B cell (primary cell): ENCODE measurements around the gene WDR90. TPM values are rescaled to one million over a fixed set of nuclear protein-coding genes. Genes with fewer than 3 reads are reported as not detected.

Experiments
- ATAC-seq: fragments of 200-7000 bp; cut with Tn5 transposase; one replicate; pipeline ENCODE4 v1.10.0; 2021; ENCODE audit warnings: low read depth, mild to moderate bottlenecking, moderate number of reproducible peaks, moderate library complexity
- CTCF ChIA-PET: fragments of 350-600 bp; sonication (Branson Sonifier 250); formaldehyde crosslinking; loops from one replicate; lab custom pipeline; 2021; ENCODE audit warnings: antibody characterized with exemption, inconsistent platforms; lab: Charles Lee
- POLR2A ChIA-PET: fragments of 350-600 bp; sonication (Branson Sonifier 250); formaldehyde crosslinking; loops from one replicate; lab custom pipeline; 2021; ENCODE audit warnings: antibody characterized with exemption; lab: Charles Lee
- DNase-seq: peaks from one replicate; pipeline ENCODE4 v3.0.0; 2013
- H2AFZ ChIP-seq: 2 replicates; pipeline ENCODE4 v1.6.1; 2012; ENCODE audit warnings: mild to moderate bottlenecking, low read depth, low read length; ENCODE audit not compliant: insufficient read depth, poor library complexity, severe bottlenecking
- H3K27ac ChIP-seq, 2 donors: 1 replicate in 1 of 2; 2 replicates in 1 of 2; pipeline ENCODE4 v1.5.1; 2012 to 2013; ENCODE audit warnings: low read length in 2 of 2, mild to moderate bottlenecking in 2 of 2, moderate library complexity in 1 of 2
- H3K27me3 ChIP-seq, 4 experiments: fragments of 200-600 bp in 1 of 4; sonication (generic) in 1 of 4; replicated peaks in 1 of 4; 1 replicate in 2 of 4; 2 replicates in 2 of 4; pipeline versions ENCODE4 v1.6.1 to v1.7.0; 2013 to 2016; ENCODE audit warnings: low read length in 3 of 4, mild to moderate bottlenecking in 2 of 4, mixed read lengths in 1 of 4, moderate library complexity in 1 of 4; ENCODE audit not compliant: insufficient read depth in 4 of 4, control insufficient read depth in 3 of 4; ENCODE audit errors: control extremely low read depth in 1 of 4
- H3K36me3 ChIP-seq, 2 experiments: replicated peaks in 1 of 2; 1 replicate in 1 of 2; 2 replicates in 1 of 2; pipeline versions ENCODE4 v1.6.1 to v1.7.1; 2013; ENCODE audit warnings: low read length in 1 of 2; ENCODE audit not compliant: insufficient read depth in 2 of 2, control insufficient read depth in 1 of 2; ENCODE audit errors: control extremely low read depth in 1 of 2, extremely low read depth in 1 of 2
- H3K4me1 ChIP-seq, 2 donors: fragments of 200-600 bp in 1 of 2; sonication (generic) in 1 of 2; 1 replicate in 1 of 2; 2 replicates in 1 of 2; pipeline versions ENCODE4 v1.5.1 to v1.6.1; 2013 to 2017; ENCODE audit warnings: low read length in 2 of 2; ENCODE audit not compliant: control insufficient read depth in 2 of 2, insufficient read depth in 2 of 2
- H3K4me2 ChIP-seq: replicated peaks from 2 replicates; pipeline ENCODE3; 2012; ENCODE audit warnings: mild to moderate bottlenecking, low read depth, low read length; ENCODE audit not compliant: poor library complexity, severe bottlenecking
- H3K4me3 ChIP-seq, 5 experiments: fragments of 200-600 bp in 1 of 5; sonication (generic) in 1 of 5; 1 replicate in 3 of 5; 2 replicates in 2 of 5; pipeline versions ENCODE4 v1.5.1 to v1.7.0; 2011 to 2016; ENCODE audit warnings: low read length in 4 of 5, mild to moderate bottlenecking in 4 of 5, low read depth in 2 of 5, control low read depth in 1 of 5, moderate library complexity in 1 of 5; ENCODE audit not compliant: insufficient read depth in 1 of 5; ENCODE audit errors: control extremely low read depth in 1 of 5, extremely low read depth in 1 of 5
- H3K79me2 ChIP-seq: fragments of 200-600 bp; sonication (generic); one replicate; pipeline ENCODE4 v1.6.0; 2016; ENCODE audit warnings: low read length; ENCODE audit not compliant: control insufficient read depth, insufficient read depth
- H3K9ac ChIP-seq: fragments of 200-600 bp; sonication (generic); 2 replicates; pipeline ENCODE4 v1.6.1; 2017; ENCODE audit warnings: mild to moderate bottlenecking, low read length, moderate library complexity
- H3K9me3 ChIP-seq, 3 donors: one replicate each; pipeline versions ENCODE4 v1.6.1 to v1.7.1; 2013; ENCODE audit warnings: low read length in 2 of 3; ENCODE audit not compliant: control insufficient read depth in 2 of 3, insufficient read depth in 1 of 3; ENCODE audit errors: control extremely low read depth in 1 of 3
- H4K20me1 ChIP-seq: 2 replicates; pipeline ENCODE4 v1.6.0; 2012; ENCODE audit warnings: mild to moderate bottlenecking, low read length; ENCODE audit not compliant: insufficient read depth, control insufficient read depth, poor library complexity, severe bottlenecking
- H3K27ac Mint-ChIP-seq: one replicate; pipeline ENCODE4 v1.8.0; 2021; ENCODE audit warnings: mixed read lengths
- H3K27me3 Mint-ChIP-seq: one replicate; pipeline ENCODE4 v1.8.0; 2021; ENCODE audit warnings: mixed read lengths
- H3K4me1 Mint-ChIP-seq: one replicate; pipeline ENCODE4 v1.8.0; 2021; ENCODE audit warnings: mixed read lengths
- H3K4me3 Mint-ChIP-seq: one replicate; pipeline ENCODE4 v1.8.0; 2021; ENCODE audit warnings: mixed read lengths
- H3K9me3 Mint-ChIP-seq: one replicate; pipeline ENCODE4 v1.8.0; 2022; ENCODE audit warnings: mixed read lengths; ENCODE audit not compliant: insufficient read depth
- EZH2 ChIP-seq: IDR thresholded peaks from 2 replicates; pipeline ENCODE4 v1.6.1; 2012; ENCODE audit warnings: borderline replicate concordance, low read depth, mild to moderate bottlenecking, moderate library complexity, low read length; ENCODE audit not compliant: insufficient read depth, poor library complexity, severe bottlenecking
- WGBS: methylation state at CpG from one replicate; pipeline ENCODE4 v1.1.5; 2013; ENCODE audit warnings: missing lambda C conversion rate; ENCODE audit not compliant: insufficient coverage; 5-methylcytosine and 5-hydroxymethylcytosine counted together
- intact Hi-C: fragments of 100-400 bp; cut with micrococcal nuclease; formaldehyde crosslinking; loops from one replicate; pipeline ENCODE4 v1.10.0; 2022
- polyA plus RNA-seq: library from polyadenylated mRNA; depleted of rRNA; stranded (reverse); fragments of >200 nt; gene quantifications from 2 replicates; pipeline ENCODE4 v1.2.3, GENCODE V29; 2012
- total RNA-seq, 2 donors: library from RNA; stranded (reverse); fragments of 120-200 nt in 1 of 2; gene quantifications; 1 replicate in 1 of 2; 2 replicates in 1 of 2; pipeline versions ENCODE4 v1.2.3 to v1.2.4, GENCODE V29; 2013 to 2022
- TF ChIP-seq, protein P1 (sequence below): fragments of 200-600 bp; IDR thresholded peaks from one replicate; pipeline ENCODE4 v1.8.0; 2022; ENCODE audit warnings: antibody characterized with exemption, mild to moderate bottlenecking

WDR90 gene
- total and polyA plus RNA-seq, 2 donors (not counting 1 experiment from before 2014, with no cell fraction given): 23.1 to 34.7 TPM

DNA sequence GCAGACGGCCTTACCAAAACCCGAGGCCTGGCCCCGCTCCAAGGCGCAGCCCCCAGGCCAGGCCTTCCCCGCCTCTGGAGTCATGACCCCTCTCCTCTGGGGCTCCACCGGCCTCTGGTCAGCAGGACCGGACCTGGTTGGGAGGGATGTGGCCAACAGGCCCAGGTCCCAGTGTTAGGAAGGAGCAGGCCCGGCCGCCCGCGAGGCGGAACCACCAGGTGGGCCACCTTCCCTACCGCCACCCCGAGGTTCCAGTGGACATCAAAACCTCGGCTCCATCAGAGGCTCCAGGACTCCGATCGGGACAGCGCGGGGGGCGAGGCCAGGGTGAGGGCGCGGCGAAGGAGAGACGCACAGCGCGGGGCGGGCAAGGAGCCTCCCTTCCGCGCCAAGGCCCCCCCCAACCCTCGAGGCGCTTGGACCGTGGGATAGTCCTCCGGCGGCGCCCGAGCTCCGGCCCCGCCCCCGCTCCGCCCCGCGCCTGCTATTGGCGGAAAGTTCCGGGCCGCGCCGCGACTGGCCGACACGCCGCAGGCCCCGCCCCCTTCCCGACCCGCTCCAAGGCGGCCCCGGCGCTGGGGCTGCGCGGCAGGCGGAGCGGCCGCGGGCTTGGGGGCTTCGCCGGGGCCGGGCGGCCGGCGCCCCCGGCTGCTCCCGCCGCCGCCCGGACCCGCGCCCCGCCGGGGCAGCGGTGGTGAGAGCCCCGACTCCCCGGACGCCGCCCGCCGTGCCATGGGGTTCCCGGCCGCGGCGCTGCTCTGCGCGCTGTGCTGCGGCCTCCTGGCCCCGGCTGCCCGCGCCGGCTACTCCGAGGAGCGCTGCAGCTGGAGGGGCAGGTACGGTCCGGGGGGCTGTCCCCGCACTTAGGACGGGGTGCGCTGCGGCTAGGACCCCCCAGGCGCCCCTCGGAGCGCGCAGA is 65.7 kb downstream of the WDR90 start, which contains the start of gene METRN:
Gene METRN (plus strand): TSS at position 561 of the 919 bp plus-strand sequence. CDS start 172 bp downstream, at position 733.
- H3K9ac ChIP-seq: peak within 1 kb of the TSS; percentile 61
- H3K27me3 ChIP-seq: peaks cover 0 to 44% (median 17%) of the 10 kb centered on the region in 4 experiments
- H3K36me3 ChIP-seq: no peaks in the 10 kb centered on the region
- ATAC-seq: peak; percentile 91
- peaks cover 15 to 25% of the 10 kb centered on the region in 2 donors for H3K4me1 ChIP-seq
- peak within 1 kb of the TSS; percentile 72 for H3K4me3 Mint-ChIP-seq
- no peak within 1 kb of the TSS for H3K27ac ChIP-seq
- peak within 1 kb of the TSS; percentile 77 for H2AFZ ChIP-seq
- peak within 1 kb of the TSS; percentile 95 for H3K4me2 ChIP-seq
- H3K4me1 Mint-ChIP-seq: peaks cover 8% of the 10 kb centered on the region
- peaks cover 0 to 15% (median 0%) of the 10 kb centered on the region in 3 donors for H3K9me3 ChIP-seq
- WGBS: 5% methylated on average over 107 of the region's 108 CpGs
- ChIA-PET POLR2A (interaction anchor here (1.4 to 2.1 kb wide), 2 partner anchors 11 to 26 kb away, joined by 4 to 11 read pairs; partner anchors contain the start of genes CCDC78 and CIAO3), CTCF (interaction anchor here (0.9 to 7.6 kb wide), 6 partner anchors 11 to 70 kb away, joined by 3 to 94 read pairs (median 15); partner anchors contain the start of genes CHTF18, CIAO3, HAGHL and RPUSD1)
- H3K9me3 Mint-ChIP-seq: no peaks in the 10 kb centered on the region
- intact Hi-C loops: loop anchor here (5.0 kb wide), 1 partner anchor 257 kb away; the partner anchor contains the start of gene LMF1
- H4K20me1 ChIP-seq: peaks cover 11% of the 10 kb centered on the region
- TF ChIP-seq, protein P1, sequence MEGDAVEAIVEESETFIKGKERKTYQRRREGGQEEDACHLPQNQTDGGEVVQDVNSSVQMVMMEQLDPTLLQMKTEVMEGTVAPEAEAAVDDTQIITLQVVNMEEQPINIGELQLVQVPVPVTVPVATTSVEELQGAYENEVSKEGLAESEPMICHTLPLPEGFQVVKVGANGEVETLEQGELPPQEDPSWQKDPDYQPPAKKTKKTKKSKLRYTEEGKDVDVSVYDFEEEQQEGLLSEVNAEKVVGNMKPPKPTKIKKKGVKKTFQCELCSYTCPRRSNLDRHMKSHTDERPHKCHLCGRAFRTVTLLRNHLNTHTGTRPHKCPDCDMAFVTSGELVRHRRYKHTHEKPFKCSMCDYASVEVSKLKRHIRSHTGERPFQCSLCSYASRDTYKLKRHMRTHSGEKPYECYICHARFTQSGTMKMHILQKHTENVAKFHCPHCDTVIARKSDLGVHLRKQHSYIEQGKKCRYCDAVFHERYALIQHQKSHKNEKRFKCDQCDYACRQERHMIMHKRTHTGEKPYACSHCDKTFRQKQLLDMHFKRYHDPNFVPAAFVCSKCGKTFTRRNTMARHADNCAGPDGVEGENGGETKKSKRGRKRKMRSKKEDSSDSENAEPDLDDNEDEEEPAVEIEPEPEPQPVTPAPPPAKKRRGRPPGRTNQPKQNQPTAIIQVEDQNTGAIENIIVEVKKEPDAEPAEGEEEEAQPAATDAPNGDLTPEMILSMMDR: no peak
- no peak for TF ChIP-seq EZH2
- DNase-seq: peak; percentile 88
- no peaks in the 10 kb centered on the region for H3K79me2 ChIP-seq
- H3K27me3 Mint-ChIP-seq: peaks cover 10% of the 10 kb centered on the region
- H3K4me3 ChIP-seq: peak within 1 kb of the TSS in 4 of 5 experiments; percentile 8 to 61 (median 54)
- H3K27ac Mint-ChIP-seq: no peak within 1 kb of the TSS
